Body of pancreas (tissue), 4 donors: ENCODE results near the gene SLC25A23. TPM values are rescaled to one million over a fixed set of nuclear protein-coding genes. Genes with fewer than 3 reads are reported as not detected.
"Not testable (repeated sequence)": the region's sequence is repeated elsewhere in the genome, so short reads cannot be mapped to it uniquely, and the experiment has no call there.

Experiments used
- ATAC-seq: fragments of 150-250 bp; one replicate; pipeline ENCODE4 v1.9.1; 2016
- DNase-seq, 4 donors: peaks; one replicate each; pipeline ENCODE4 v3.0.0-alpha.2; 2019
- H3K27ac ChIP-seq, 4 donors: fragments of 200-600 bp; sonication (generic); 1 replicate in 3 of 4; 2 replicates in 1 of 4; pipeline versions ENCODE4 v1.5.1 to v1.6.1; 2016 to 2019; ENCODE audit warnings: mild to moderate bottlenecking in 1 of 4, mixed read lengths in 1 of 4, moderate library complexity in 1 of 4
- H3K27me3 ChIP-seq, 2 donors: fragments of 200-600 bp; sonication (generic); one replicate each; pipeline ENCODE4 v1.6.0; 2016; ENCODE audit warnings: mild to moderate bottlenecking in 1 of 2
- H3K36me3 ChIP-seq, 2 donors: fragments of 200-600 bp; sonication (generic); replicated peaks in 1 of 2; 2 replicates each; pipeline ENCODE4 v1.5.1; 2016; ENCODE audit warnings: low read depth in 2 of 2; ENCODE audit not compliant: insufficient read depth in 1 of 2
- H3K4me1 ChIP-seq: fragments of 200-600 bp; sonication (generic); one replicate; pipeline ENCODE4 v1.6.0; 2016
- H3K4me3 ChIP-seq, 2 donors: fragments of 200-600 bp; sonication (generic); 1 replicate in 1 of 2; 2 replicates in 1 of 2; pipeline ENCODE4 v1.5.1; 2016 to 2019
- H3K9me3 ChIP-seq, 3 donors: fragments of 200-600 bp; sonication (generic); 1 replicate in 2 of 3; 2 replicates in 1 of 3; pipeline ENCODE4 v1.5.1; 2016
- CTCF ChIP-seq, 7 experiments: fragments of 450-650 bp in 4 of 7; fragments of 200-600 bp in 3 of 7; sonication (generic) in 3 of 7; IDR thresholded peaks; one replicate each; pipeline ENCODE4 v1.5.1; 2016 to 2019; ENCODE audit warnings: antibody characterized with exemption in 7 of 7
- POLR2A ChIP-seq, 3 donors: fragments of 450-650 bp; IDR thresholded peaks; one replicate each; pipeline ENCODE4 v1.6.1; 2016; ENCODE audit warnings: antibody characterized with exemption in 3 of 3, mild to moderate bottlenecking in 2 of 3
- WGBS, 2 donors: methylation state at CpG; one replicate each; pipeline ENCODE4 v1.1.5; 2017; 5-methylcytosine and 5-hydroxymethylcytosine counted together
- intact Hi-C: fragments of 100-400 bp; cut with DNase I; formaldehyde crosslinking; loops from one replicate; pipeline ENCODE4 v1.15.1; 2023
- total RNA-seq, 2 donors: library from RNA; depleted of rRNA; stranded (reverse); fragments of >200 nt; gene quantifications; one replicate each; pipeline ENCODE4 v1.1.0, GENCODE V29; 2016

SLC25A23 gene
- total RNA-seq = 10 to 100 TPM; 11.5 to 49.3 TPM

- Histone ChIP-seq H3K4me1 (peaks cover 12% of the 10 kb centered on the region), H3K27ac (peak within 1 kb of the TSS; percentile 92 to 98 (median 96)), H3K27me3 (no peaks in the 10 kb centered on the region), H3K36me3 (peaks cover 0 to 1% of the 10 kb centered on the region in 2 donors), H3K9me3 (no peaks in the 10 kb centered on the region), H3K4me3 (peak within 1 kb of the TSS; percentile 8 to 56)
- ATAC-seq (peak; percentile 47), DNase-seq (peak; percentile 71 to 78 (median 76))
- intact Hi-C loops = no loop called here
- TF ChIP-seq CTCF (IDR thresholded peaks at IDR 0.05) (peak in 1 of 7 experiments; percentile 1), POLR2A (IDR thresholded peaks at IDR 0.05) (no peak)
- WGBS, 2 donors = 3 to 5% methylated on average over 4 to 59 of the region's 70 CpGs
Observed at GRCh38 chr19:6459262-6460098, at the start of gene SLC25A23. SLC25A23 (minus strand) TSS chr19:6459792; CDS start chr19:6459628, 164 bp downstream.

- not testable (repeated sequence) for H3K27me3 ChIP-seq
- peak in 1 of 4 donors; percentile 28 for DNase-seq
Observed at GRCh38 chr19:6508028-6508771, 48.6 kb upstream of the SLC25A23 start.

GRCh38 chr19:6503407-6504201, 44.0 kb upstream of the SLC25A23 start:
- Histone ChIP-seq H3K4me3 (no peak overlapping the region), H3K27me3 (no peaks in the 10 kb centered on the region), H3K4me1 (peaks cover 22% of the 10 kb centered on the region), H3K36me3 (no peaks in the 10 kb centered on the region), H3K27ac (no peak overlapping the region), H3K9me3 (no peaks in the 10 kb centered on the region)
- no peak for DNase-seq
- no peak for TF ChIP-seq POLR2A (IDR thresholded peaks at IDR 0.05)
- no peak for TF ChIP-seq CTCF (IDR thresholded peaks at IDR 0.05)
- no peak for ATAC-seq
- 69 to 70% methylated on average over 9 of the region's 9 CpGs for WGBS, 2 donors
- intact Hi-C loops = no loop called here

More at GRCh38 chr19:6508028-6508771, 48.6 kb upstream of the SLC25A23 start:
- intact Hi-C loops, ATAC-seq, H3K4me3 ChIP-seq, H3K9me3 ChIP-seq, H3K36me3 ChIP-seq: not testable (repeated sequence)
- peak overlapping the region in 3 of 4 donors; percentile 82 to 90 (median 87) for H3K27ac ChIP-seq
- WGBS, 2 donors = 81 to 84% methylated on average over 6 to 9 of the region's 9 CpGs
- H3K4me1 ChIP-seq = peaks cover 22% of the 10 kb centered on the region

- Histone ChIP-seq H3K4me3 (peak within 1 kb of the TSS; percentile 26 to 34), H3K27ac (no peak within 1 kb of the TSS), H3K27me3 (no peaks in the 10 kb centered on the region), H3K9me3 (no peaks in the 10 kb centered on the region), H3K4me1 (peaks cover 16% of the 10 kb centered on the region), H3K36me3 (no peaks in the 10 kb centered on the region)
- 0 to 2% methylated on average over 3 to 55 of the region's 71 CpGs for WGBS, 2 donors
- intact Hi-C loops = no loop called here
- ATAC-seq (peak; percentile 55), DNase-seq (peak in 2 of 4 donors; percentile 31 to 46)
- no peak for TF ChIP-seq POLR2A (IDR thresholded peaks at IDR 0.05)
- peak in 2 of 7 experiments; percentile 16 to 29 for TF ChIP-seq CTCF (IDR thresholded peaks at IDR 0.05)
Observed at GRCh38 chr19:6501740-6502648, 42.4 kb upstream of the SLC25A23 start, which contains the start of gene TUBB4A. TUBB4A (minus strand) TSS chr19:6502309; CDS start chr19:6502212, 97 bp downstream.
